ENCODE measurements around the gene MYMK. TPM values are rescaled to one million over a fixed set of nuclear protein-coding genes. Genes with fewer than 3 reads are reported as not detected.
A peak's percentile ranks its signal among the peaks of the same experiment; 100 is the strongest.

The MYMK gene
- total and polyA plus RNA-seq, 2 of the 8 experiments (the other 6 are each of a cell fraction or from before 2014, with no cell fraction given), result not detected

DNA sequence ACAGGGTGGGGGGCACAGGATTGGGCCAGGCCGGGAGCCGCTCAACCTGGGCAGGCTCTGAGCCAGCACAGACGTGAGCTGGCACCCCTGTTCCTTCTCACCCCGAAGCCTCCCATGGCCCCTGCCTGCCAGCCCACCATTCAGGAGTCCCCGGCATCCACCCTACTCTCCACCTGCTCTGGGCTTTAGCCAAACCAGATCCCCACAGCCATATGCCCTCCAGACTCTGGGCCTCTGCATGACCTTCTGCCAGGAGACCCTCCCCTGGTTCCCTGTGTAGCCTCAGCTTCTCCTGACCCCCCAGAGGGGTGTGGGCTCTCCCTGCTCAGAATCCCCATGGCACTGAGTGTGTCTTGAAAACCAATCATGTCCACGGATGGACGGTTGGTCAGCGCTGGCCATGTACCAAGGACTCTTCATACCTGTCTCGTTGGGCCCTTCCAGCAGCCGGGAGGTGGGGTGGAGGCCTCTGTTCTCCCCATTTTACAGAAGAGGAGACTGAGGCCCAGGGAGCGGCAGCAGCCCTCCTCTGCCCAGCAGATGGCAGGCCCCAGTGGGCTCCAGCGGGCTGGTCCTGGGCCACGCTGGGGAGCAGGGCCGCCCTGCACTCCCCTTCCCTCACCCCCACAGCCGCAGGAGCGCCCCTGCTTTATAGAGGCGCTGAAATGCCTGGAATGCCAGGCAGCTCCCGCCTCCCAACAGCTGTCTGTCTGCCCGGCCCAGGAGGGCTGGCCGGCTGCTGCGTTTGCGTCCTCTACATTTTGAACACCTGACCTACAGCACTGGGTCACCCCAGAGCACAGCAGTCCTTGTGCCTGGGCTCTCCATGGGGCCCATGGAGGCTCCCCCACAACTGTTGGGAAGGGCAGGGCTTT, 3.5 kb upstream of the MYMK start:
- Histone ChIP-seq H3K4me2 (ENCODE audit: insufficient read depth in 1 of 2, low read depth in 2 of 2, low read length in 2 of 2) (peak overlapping the region; percentile 43 to 48; a peak in 3 of 4 replicates), H2AFZ (ENCODE audit: low read length) (no peak overlapping the region), H3K18ac (ENCODE audit: extremely low read depth, low read length) (peak overlapping the region; percentile 60), H3K36me3 (ENCODE audit: control insufficient read depth in 2 of 4, insufficient read depth in 4 of 4, low read length in 3 of 4) (no peaks in the 10 kb centered on the region), H4K20me1 (replicated peaks in 1 of 2; ENCODE audit: control insufficient read depth in 1 of 2, insufficient read depth in 2 of 2, low read length in 2 of 2) (no peaks in the 10 kb centered on the region), H4K8ac (ENCODE audit: extremely low read depth, insufficient read depth, low read length) (no peak overlapping the region), H3K27ac (ENCODE audit: low read depth, low read length) (no peak overlapping the region), H2BK20ac (ENCODE audit: low read length) (peak overlapping the region; percentile 97; the same call in 1 of the 2 replicates), H3K23me2 (ENCODE audit: low read depth, low read length) (no peaks in the 10 kb centered on the region; the same call in 1 of the 2 replicates), H2AK5ac (ENCODE audit: low read depth, low read length) (0 out of 2 replicates have a peak overlapping the region, but pooled peaks have one; percentile 91), H4K91ac (replicated peaks; ENCODE audit: insufficient read length, low read length) (peak overlapping the region; percentile 32), H2BK12ac (ENCODE audit: low read depth, low read length) (peak overlapping the region; percentile 92; the same call in 1 of the 2 replicates), H3K4ac (replicated peaks; ENCODE audit: insufficient read length, low read depth, low read length) (peak overlapping the region; percentile 70), H2BK15ac (ENCODE audit: low read length) (peak overlapping the region; percentile 88), H3K4me3 (ENCODE audit: extremely low read depth in 1 of 4, insufficient read depth in 2 of 4, low read depth in 3 of 4, low read length in 4 of 4) (no peak overlapping the region; a peak in 1 of 8 replicates), H3K27me3 (replicated peaks in 1 of 4; ENCODE audit: control insufficient read depth in 3 of 4, extremely low read depth in 1 of 4, insufficient read depth in 3 of 4, low read length in 3 of 4) (peaks cover 0 to 7% (median 3%) of the 10 kb centered on the region in 4 experiments; a peak in 6 of 7 replicates), H3K79me1 (ENCODE audit: low read depth, low read length) (no peaks in the 10 kb centered on the region), H3K79me2 (ENCODE audit: control insufficient read depth in 1 of 2, insufficient read depth in 2 of 2, low read length in 2 of 2) (no peaks in the 10 kb centered on the region), H3K9ac (replicated peaks in 1 of 4; ENCODE audit: extremely low read depth in 1 of 4, low read depth in 3 of 4, low read length in 3 of 4) (no peak overlapping the region), H3K4me1 (replicated peaks in 1 of 4; ENCODE audit: control insufficient read depth in 3 of 4, insufficient read depth in 4 of 4, low read length in 3 of 4) (peaks cover 4 to 36% (median 31%) of the 10 kb centered on the region in 4 experiments), H4K5ac (ENCODE audit: insufficient read length, low read depth, low read length) (peak overlapping the region; percentile 18), H2BK120ac (replicated peaks; ENCODE audit: low read depth, low read length) (peak overlapping the region; percentile 52), H3K56ac (replicated peaks; ENCODE audit: insufficient read length, low read depth, low read length) (no peak overlapping the region), H2BK5ac (ENCODE audit: low read depth, low read length) (peak overlapping the region; percentile 75; the same call in 1 of the 2 replicates), H3K14ac (ENCODE audit: insufficient read length) (no peak overlapping the region), H3K23ac (ENCODE audit: insufficient read length) (no peak overlapping the region), H3K9me3 (ENCODE audit: insufficient read depth in 2 of 2, low read depth in 1 of 2, low read length in 1 of 2) (no peaks in the 10 kb centered on the region)
- POLR2A ChIA-PET (ENCODE audit: partially characterized antibody), result interaction anchor here (1.6 to 3.0 kb wide), 3 partner anchors 10 to 69 kb away, joined by 4 to 11 read pairs (median 9); partner anchors contain the start of gene CACFD1
- CTCF ChIA-PET (ENCODE audit: partially characterized antibody), result interaction anchor here (0.6 to 3.2 kb wide), 20 partner anchors 13 to 289 kb away, joined by 3 to 16 read pairs (median 4); no protein-coding TSS in a partner anchor
- no peak for DNase-seq (ENCODE audit: low read depth in 1 of 2, low spot score in 2 of 2)
- 56% methylated on average over 19 of the region's 22 CpGs; no CpG with 5 or more reads in 1 of the 2 experiments for WGBS, 2 experiments (ENCODE audit: extremely low coverage in 1 of 2, insufficient coverage in 1 of 2, insufficient read length in 1 of 2, insufficient replicate concordance in 2 of 2, low coverage in 1 of 2, low lambda C conversion rate in 2 of 2, missing lambda C conversion rate in 1 of 2)
- no peak for FAIRE-seq
- TF ChIP-seq POLR2A (IDR thresholded peaks at IDR 0.05; ENCODE audit: control extremely low read depth in 1 of 2, low read depth in 2 of 2, low read length in 2 of 2), result no peak
- TF ChIP-seq SIRT6 (IDR thresholded peaks at IDR 0.05; ENCODE audit: low read length), result no peak
- no peak for TF ChIP-seq CEBPB (IDR thresholded peaks at IDR 0.05; ENCODE audit: low read depth, low read length)
- no peak for TF ChIP-seq POU5F1 (IDR thresholded peaks at IDR 0.05; ENCODE audit: low read depth, low read length)
- no peak for TF ChIP-seq PHF8 (conservative IDR thresholded peaks at IDR 0.05; ENCODE audit: low read depth, low read length)
- peak; percentile 97 for TF ChIP-seq TEAD4 (IDR thresholded peaks at IDR 0.05; ENCODE audit: low read depth, low read length)
- TF ChIP-seq RXRA (IDR thresholded peaks at IDR 0.05; ENCODE audit: insufficient read depth, low read depth, low read length), result no peak
- TF ChIP-seq TCF12 (IDR thresholded peaks at IDR 0.05; ENCODE audit: low read depth, low read length), result 0 out of 2 replicates have a peak, but pooled peaks have one; percentile 64
- no peak for TF ChIP-seq RNF2 (IDR thresholded peaks at IDR 0.05; ENCODE audit: borderline replicate concordance, low read depth, low read length, missing control alignments, poor library complexity, severe bottlenecking)
